DND-41 (cell line): ENCODE data around the gene FRY.

Experiments
- CTCF ChIP-seq: IDR thresholded peaks from 2 replicates; pipeline ENCODE4 v1.5.1; 2012; ENCODE audit warnings: borderline replicate concordance, low read length, moderate library complexity, mild to moderate bottlenecking; ENCODE audit not compliant: poor library complexity, severe bottlenecking; ENCODE audit errors: extremely low read depth
- EZH2 ChIP-seq: IDR thresholded peaks from 3 replicates; pipeline ENCODE4 v1.6.1; 2012; ENCODE audit warnings: borderline replicate concordance, low read depth, mild to moderate bottlenecking, moderate library complexity, low read length, inconsistent platforms; ENCODE audit not compliant: severe bottlenecking

GRCh38 chr13:32300406-32300805, 268.8 kb downstream of the FRY start:
- TF ChIP-seq CTCF, result no peak
- TF ChIP-seq EZH2, result no peak
